Activated naive CD4-positive, alpha-beta T cell treated with Interleukin-2 at 50 U/mL for 16 hours (primary cell): ENCODE data around the gene RNU1-2.
"Not testable (repeated sequence)": the region's sequence is repeated elsewhere in the genome, so short reads cannot be mapped to it uniquely, and the experiment has no call there.

Source experiments
- DNase-seq: peaks from one replicate; pipeline ENCODE4 v3.0.0-alpha.2; 2020

The RNU1-2 gene

GRCh38 chr1:16911851-16912721, 16.3 kb downstream of the RNU1-2 start:
- not testable (repeated sequence) for DNase-seq

GRCh38 chr1:16912742-16913141, 17.0 kb downstream of the RNU1-2 start:
- DNase-seq = not testable (repeated sequence)

GRCh38 chr1:16913181-16913832, 17.5 kb downstream of the RNU1-2 start:
- DNase-seq = no peak

- DNase-seq = peak; percentile 97
Measured at GRCh38 chr1:16913833-16914662, 18.3 kb downstream of the RNU1-2 start.

- DNase-seq = not testable (repeated sequence)
Measured at GRCh38 chr1:16914928-16915626, 19.3 kb downstream of the RNU1-2 start.

GRCh38 chr1:16915627-16915973, 19.8 kb downstream of the RNU1-2 start:
- no peak for DNase-seq

GRCh38 chr1:16916036-16916880, 20.5 kb downstream of the RNU1-2 start:
- DNase-seq = not testable (repeated sequence)

- DNase-seq = no peak
Measured at GRCh38 chr1:16918371-16918770, 22.6 kb downstream of the RNU1-2 start.

GRCh38 chr1:16918936-16919665, 23.3 kb downstream of the RNU1-2 start:
- DNase-seq = not testable (repeated sequence)

GRCh38 chr1:16920951-16921350, 25.2 kb downstream of the RNU1-2 start:
- DNase-seq = no peak

GRCh38 chr1:16921391-16922185, 25.8 kb downstream of the RNU1-2 start, which contains the start of gene CROCC:
Gene CROCC, plus strand, starts transcription at chr1:16921931. Its CDS starts 88 bp downstream, at chr1:16922019.
- DNase-seq = peak; percentile 38

GRCh38 chr1:16922466-16922865, 26.7 kb downstream of the RNU1-2 start:
- DNase-seq = no peak

GRCh38 chr1:16922885-16923431, 27.2 kb downstream of the RNU1-2 start:
- no peak for DNase-seq

- no peak for DNase-seq
Measured at GRCh38 chr1:16924216-16924918, 28.6 kb downstream of the RNU1-2 start.

- DNase-seq = no peak
Measured at GRCh38 chr1:16924919-16925477, 29.2 kb downstream of the RNU1-2 start.

GRCh38 chr1:16925635-16926490, 30.1 kb downstream of the RNU1-2 start:
- DNase-seq = no peak

- no peak for DNase-seq
Measured at GRCh38 chr1:16926491-16927073, 30.8 kb downstream of the RNU1-2 start.
